Measurements from ENCODE around the gene LRIG1. TPM values are rescaled to one million over a fixed set of nuclear protein-coding genes. Genes with fewer than 3 reads are reported as not detected.

LRIG1 gene, protein sequence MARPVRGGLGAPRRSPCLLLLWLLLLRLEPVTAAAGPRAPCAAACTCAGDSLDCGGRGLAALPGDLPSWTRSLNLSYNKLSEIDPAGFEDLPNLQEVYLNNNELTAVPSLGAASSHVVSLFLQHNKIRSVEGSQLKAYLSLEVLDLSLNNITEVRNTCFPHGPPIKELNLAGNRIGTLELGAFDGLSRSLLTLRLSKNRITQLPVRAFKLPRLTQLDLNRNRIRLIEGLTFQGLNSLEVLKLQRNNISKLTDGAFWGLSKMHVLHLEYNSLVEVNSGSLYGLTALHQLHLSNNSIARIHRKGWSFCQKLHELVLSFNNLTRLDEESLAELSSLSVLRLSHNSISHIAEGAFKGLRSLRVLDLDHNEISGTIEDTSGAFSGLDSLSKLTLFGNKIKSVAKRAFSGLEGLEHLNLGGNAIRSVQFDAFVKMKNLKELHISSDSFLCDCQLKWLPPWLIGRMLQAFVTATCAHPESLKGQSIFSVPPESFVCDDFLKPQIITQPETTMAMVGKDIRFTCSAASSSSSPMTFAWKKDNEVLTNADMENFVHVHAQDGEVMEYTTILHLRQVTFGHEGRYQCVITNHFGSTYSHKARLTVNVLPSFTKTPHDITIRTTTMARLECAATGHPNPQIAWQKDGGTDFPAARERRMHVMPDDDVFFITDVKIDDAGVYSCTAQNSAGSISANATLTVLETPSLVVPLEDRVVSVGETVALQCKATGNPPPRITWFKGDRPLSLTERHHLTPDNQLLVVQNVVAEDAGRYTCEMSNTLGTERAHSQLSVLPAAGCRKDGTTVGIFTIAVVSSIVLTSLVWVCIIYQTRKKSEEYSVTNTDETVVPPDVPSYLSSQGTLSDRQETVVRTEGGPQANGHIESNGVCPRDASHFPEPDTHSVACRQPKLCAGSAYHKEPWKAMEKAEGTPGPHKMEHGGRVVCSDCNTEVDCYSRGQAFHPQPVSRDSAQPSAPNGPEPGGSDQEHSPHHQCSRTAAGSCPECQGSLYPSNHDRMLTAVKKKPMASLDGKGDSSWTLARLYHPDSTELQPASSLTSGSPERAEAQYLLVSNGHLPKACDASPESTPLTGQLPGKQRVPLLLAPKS
- 13.6 and 79.9 TPM in 2 replicates for total RNA-seq

DNA sequence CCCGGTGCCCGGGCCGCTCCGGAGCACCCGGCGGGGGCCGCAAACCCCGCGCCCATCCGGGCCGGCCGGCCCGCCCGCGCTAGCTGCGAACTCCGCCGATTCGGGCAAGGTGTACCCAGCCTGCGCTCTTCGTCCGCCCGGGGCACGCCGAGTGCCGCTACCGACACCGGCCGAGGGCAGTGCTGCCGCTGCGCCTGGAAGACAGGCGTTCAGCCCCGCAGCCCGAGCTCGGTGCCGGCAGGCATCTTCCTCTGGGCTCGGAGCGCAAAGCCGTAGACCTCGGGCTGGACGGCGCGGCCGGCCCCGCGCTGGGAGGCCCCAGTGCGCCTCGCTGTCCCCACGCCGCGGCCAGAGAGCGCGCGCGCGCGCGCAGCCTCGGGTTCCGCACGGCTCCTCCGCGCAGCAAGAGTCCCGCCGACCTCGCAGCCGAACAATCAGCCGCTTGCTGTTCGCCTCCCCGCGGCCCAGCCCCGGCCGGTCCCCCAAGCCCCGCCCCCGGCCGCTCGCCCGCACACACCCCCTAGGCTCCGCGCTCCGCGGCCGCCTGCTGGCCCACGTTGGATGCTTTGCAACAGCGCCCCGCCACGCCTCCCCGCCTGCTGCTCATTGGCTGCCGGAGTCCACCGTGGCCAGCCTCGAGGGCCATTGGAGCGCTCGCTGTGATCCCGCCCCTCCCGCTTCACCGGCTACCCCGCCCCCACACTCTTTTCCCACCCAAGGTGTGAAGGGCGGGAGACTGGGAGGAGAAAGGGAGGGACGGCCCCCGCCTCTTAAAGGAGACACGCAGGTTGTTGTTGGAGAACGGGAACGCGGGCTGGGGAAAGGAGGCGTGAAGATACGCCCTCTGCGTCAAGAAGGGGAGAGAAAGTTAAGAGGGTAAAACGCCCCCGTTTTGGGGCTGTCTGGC is at the start of gene LRIG1:
Gene LRIG1 (minus strand): TSS at position 447 of the 907 bp plus-strand sequence. CDS start 615 bp downstream, outside the sequence.

Data from bladder microvascular endothelial cell (primary cell).